HepG2 (cell line): ENCODE data around the gene PKNOX2. TPM values are rescaled to one million over a fixed set of nuclear protein-coding genes. Genes with fewer than 3 reads are reported as not detected.

ENCODE experiments used
- ATAC-seq: fragments of 200-7000 bp; cut with Tn5 transposase; 3 replicates; pipeline ENCODE4 v1.9.1; 2020; ENCODE audit warnings: mild to moderate bottlenecking, moderate library complexity
- BruUV-seq: library from RNA; stranded (reverse); fragments of 400-500 nt; replicated peaks from 2 replicates; lab custom pipeline; 2021; lab: Mats Ljungman, UMichigan
- CTCF ChIA-PET: fragments of 300-600 bp; formaldehyde crosslinking; extraction: SDS; loops from one replicate; lab custom pipeline; 2021; ENCODE audit warnings: low total read pairs, inconsistent platforms, low intra/inter-chr PET ratio; lab: Yijun Ruan, JAX
- POLR2A ChIA-PET: fragments of 350-600 bp; sonication (Branson Sonifier 250); formaldehyde crosslinking; loops from one replicate; lab custom pipeline; 2020; ENCODE audit warnings: antibody characterized with exemption, inconsistent platforms; lab: Yijun Ruan, JAX
- DNase-seq: peaks from one replicate; pipeline ENCODE4 v3.0.0-alpha.2; 2015; ENCODE audit warnings: low spot score
- FAIRE-seq: peaks from 3 replicates; lab custom pipeline; 2011; peaks lifted over from hg19 to GRCh38; lab: Jason Lieb, UNC
- H2AFZ ChIP-seq: one replicate; pipeline ENCODE4 v1.6.1; 2011; ENCODE audit warnings: low read length, inconsistent platforms
- H3K27ac ChIP-seq: fragments of 300-600 bp; 3 replicates; pipeline ENCODE4 v1.8.0; 2011; ENCODE audit warnings: mixed run types, mild to moderate bottlenecking, mixed read lengths, low read length, inconsistent platforms; ENCODE audit not compliant: insufficient read depth; ENCODE audit errors: extremely low read length
- H3K27me3 ChIP-seq, 2 experiments: fragments of 200-600 bp in 1 of 2; 2 replicates in 1 of 2; 3 replicates in 1 of 2; pipeline versions ENCODE4 v1.6.0 to v1.8.0; 2011; ENCODE audit warnings: low read length in 2 of 2, mild to moderate bottlenecking in 2 of 2, moderate library complexity in 2 of 2, inconsistent platforms in 1 of 2; ENCODE audit not compliant: insufficient read depth in 2 of 2, control insufficient read depth in 1 of 2
- H3K36me3 ChIP-seq, 2 experiments: fragments of 200-600 bp in 1 of 2; replicated peaks in 1 of 2; 2 replicates in 1 of 2; 3 replicates in 1 of 2; pipeline versions ENCODE4 v1.5.1 to v1.8.0; 2011; ENCODE audit warnings: low read length in 2 of 2, inconsistent platforms in 1 of 2; ENCODE audit not compliant: insufficient read depth in 2 of 2, control insufficient read depth in 1 of 2
- H3K4me1 ChIP-seq: 2 replicates; pipeline ENCODE4 v1.5.1; 2012; ENCODE audit warnings: low read length, inconsistent platforms; ENCODE audit not compliant: insufficient read depth
- H3K4me2 ChIP-seq: 2 replicates; pipeline ENCODE4 v1.6.0; 2011; ENCODE audit warnings: low read depth, low read length, inconsistent platforms
- H3K4me3 ChIP-seq, 3 experiments: fragments of 200-600 bp in 1 of 3; sonication (generic), shearing (Covaris generic) in 1 of 3; replicated peaks in 1 of 3; 2 replicates each; pipeline ENCODE4 v1.5.1; 2011 to 2016; ENCODE audit warnings: low read length in 3 of 3, inconsistent platforms in 2 of 3, low read depth in 2 of 3, mild to moderate bottlenecking in 2 of 3, control low read depth in 1 of 3, mixed read lengths in 1 of 3; ENCODE audit not compliant: insufficient read depth in 1 of 3
- H3K79me2 ChIP-seq: one replicate; pipeline ENCODE4 v1.6.1; 2011; ENCODE audit warnings: low read length, inconsistent platforms; ENCODE audit not compliant: insufficient read depth
- H3K9ac ChIP-seq: 2 replicates; pipeline ENCODE4 v1.6.0; 2011; ENCODE audit warnings: mild to moderate bottlenecking, low read depth, low read length, inconsistent platforms; ENCODE audit not compliant: insufficient read depth
- H3K9me3 ChIP-seq: 2 replicates; pipeline ENCODE4 v1.5.1; 2012; ENCODE audit warnings: mild to moderate bottlenecking, low read length
- H4K20me1 ChIP-seq: 2 replicates; pipeline ENCODE4 v1.6.0; 2011; ENCODE audit warnings: inconsistent platforms, mild to moderate bottlenecking, low read length, moderate library complexity; ENCODE audit not compliant: insufficient read depth
- ARNT ChIP-seq: fragments of 450-650 bp; IDR thresholded peaks from 2 replicates; pipeline ENCODE4 v1.6.1; 2017
- ARNTL ChIP-seq: sonication (generic); formaldehyde crosslinking; IDR thresholded peaks from 2 replicates; pipeline ENCODE4 v1.4.0; 2020; ENCODE audit warnings: mild to moderate bottlenecking, missing genetic modification reagents
- DNMT1 ChIP-seq: sonication (generic); formaldehyde crosslinking; IDR thresholded peaks from 2 replicates; pipeline ENCODE4 v1.5.1; 2020; ENCODE audit warnings: mild to moderate bottlenecking, missing genetic modification reagents
- HMG20A ChIP-seq: IDR thresholded peaks from 2 replicates; pipeline ENCODE4 v1.6.1; 2016; ENCODE audit warnings: borderline replicate concordance
- HMGXB4 ChIP-seq, 2 experiments: sonication (generic) in 1 of 2; formaldehyde crosslinking in 1 of 2; IDR thresholded peaks; 2 replicates each; pipeline versions ENCODE4 v1.4.0 to v1.6.1; 2018 to 2020; ENCODE audit warnings: missing genetic modification reagents in 2 of 2, borderline replicate concordance in 1 of 2, low read depth in 1 of 2, mild to moderate bottlenecking in 1 of 2, missing biosample characterization in 1 of 2
- KDM1A ChIP-seq: IDR thresholded peaks from 2 replicates; pipeline ENCODE4 v1.6.1; 2016; ENCODE audit warnings: missing compliant biosample characterization
- KLF6 ChIP-seq: IDR thresholded peaks from 2 replicates; pipeline ENCODE4 v1.8.0; 2016; ENCODE audit warnings: missing biosample characterization, missing genetic modification reagents
- PAX8 ChIP-seq: sonication (generic); formaldehyde crosslinking; IDR thresholded peaks from 2 replicates; pipeline ENCODE4 v1.8.0; 2022; ENCODE audit warnings: mild to moderate bottlenecking, missing genetic modification reagents, borderline replicate concordance
- TEAD3 ChIP-seq: optimal IDR thresholded peaks from 2 replicates; pipeline ENCODE3; 2016; ENCODE audit warnings: borderline replicate concordance
- WIZ ChIP-seq: sonication (generic); formaldehyde crosslinking; IDR thresholded peaks from 2 replicates; pipeline ENCODE4 v1.5.1; 2020; ENCODE audit warnings: mild to moderate bottlenecking, missing genetic modification reagents
- ZFP36L1 ChIP-seq: sonication (generic); formaldehyde crosslinking; IDR thresholded peaks from 2 replicates; pipeline ENCODE4 v1.8.0; 2022; ENCODE audit warnings: mild to moderate bottlenecking, missing genetic modification reagents, moderate library complexity
- ZNF18 ChIP-seq: sonication (generic); formaldehyde crosslinking; IDR thresholded peaks from 2 replicates; pipeline ENCODE4 v1.8.0; 2022; ENCODE audit warnings: mild to moderate bottlenecking, missing genetic modification reagents; ENCODE audit not compliant: insufficient replicate concordance
- ZNF331 ChIP-seq: sonication (generic); formaldehyde crosslinking; IDR thresholded peaks from 2 replicates; pipeline ENCODE4 v1.4.0; 2020; ENCODE audit warnings: missing genetic modification reagents
- ZNF563 ChIP-seq: sonication (generic); formaldehyde crosslinking; IDR thresholded peaks from 2 replicates; pipeline ENCODE4 v1.8.0; 2022; ENCODE audit warnings: mild to moderate bottlenecking, moderate library complexity, missing genetic modification reagents
- ZNF841 ChIP-seq: sonication (generic); formaldehyde crosslinking; IDR thresholded peaks from 2 replicates; pipeline ENCODE4 v1.8.1; 2023; ENCODE audit warnings: missing genetic modification reagents, borderline replicate concordance
- WGBS: methylation state at CpG from one replicate; pipeline ENCODE4 v1.1.6; 2017; ENCODE audit warnings: low lambda C conversion rate; 5-methylcytosine and 5-hydroxymethylcytosine counted together
- in situ Hi-C: cut with HindIII; loops from 2 replicates; pipeline ENCODE4 v1.10.0; 2017; ENCODE audit warnings: low pct_unique_long_range_greater_than_20kb; ENCODE audit not compliant: extremely low pct_ligation_motif_present
- intact Hi-C: fragments of 100-400 bp; cut with micrococcal nuclease; formaldehyde crosslinking; loops from one replicate; pipeline ENCODE4 v1.10.0; 2022; ENCODE audit not compliant: unreplicated experiment
- polyA plus RNA-seq, 8 experiments: library from polyadenylated mRNA; depleted of rRNA in 3 of 8; stranded (reverse) in 7 of 8; unstranded in 1 of 8; fragments of >200 nt; fragmentation: Illumina TruSeq in 4 of 8; extraction: Trizol in 4 of 8; gene quantifications; 2 replicates each; pipeline versions ENCODE4 v1.2.1 to v1.2.3, GENCODE V29; 2011 to 2016; ENCODE audit warnings: low read depth in 4 of 8, missing spikeins in 1 of 8, mixed read lengths in 1 of 8; ENCODE audit not compliant: insufficient read depth in 1 of 8
- total RNA-seq, 5 experiments: library from RNA; depleted of rRNA; stranded (reverse); fragments of >200 nt; fragmentation: Illumina TruSeq; extraction: Trizol; gene quantifications; 2 replicates each; pipeline ENCODE4 v1.2.3, GENCODE V29; 2016; ENCODE audit warnings: low read depth in 1 of 5
- TF ChIP-seq, protein P1 (sequence below): sonication (generic); formaldehyde crosslinking; IDR thresholded peaks from 2 replicates; pipeline ENCODE4 v1.8.0; 2023; ENCODE audit warnings: mild to moderate bottlenecking, missing genetic modification reagents
- TF ChIP-seq, protein P2 (sequence below): sonication (generic); formaldehyde crosslinking; IDR thresholded peaks from 2 replicates; pipeline ENCODE4 v1.4.0; 2020; ENCODE audit warnings: missing genetic modification reagents
- TF ChIP-seq, protein P3 (sequence below): sonication (generic); formaldehyde crosslinking; IDR thresholded peaks from 2 replicates; pipeline ENCODE4 v1.5.0; 2020; ENCODE audit warnings: missing genetic modification reagents
- TF ChIP-seq, protein P4 (sequence below): sonication (generic); formaldehyde crosslinking; IDR thresholded peaks from 2 replicates; pipeline ENCODE4 v1.4.0; 2020; ENCODE audit warnings: missing genetic modification reagents

PKNOX2 gene
- total and polyA plus RNA-seq, 2 of the 13 experiments (the other 11 are each of a cell fraction or from before 2014, with no cell fraction given) = not detected

DNA sequence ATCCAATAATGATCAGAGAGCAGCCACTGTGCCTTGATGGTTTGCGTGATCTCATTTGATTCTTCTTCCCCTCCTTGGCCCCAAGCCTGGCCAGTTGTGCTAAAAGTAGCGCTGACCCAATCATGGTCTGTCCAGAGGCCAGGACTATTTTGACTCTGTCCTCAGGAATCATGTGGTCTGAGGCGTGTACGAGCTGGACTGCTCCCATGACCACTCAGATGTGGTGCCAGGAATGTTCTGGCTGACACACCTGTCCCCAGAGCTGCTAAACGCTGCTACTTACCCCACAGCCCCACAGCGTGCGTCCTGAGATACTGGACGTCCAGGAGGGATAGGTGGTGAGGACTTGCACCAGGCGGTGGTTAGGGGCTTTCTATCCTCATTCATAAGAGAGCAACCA is 261.1 kb downstream of the PKNOX2 start:
- Histone ChIP-seq H3K4me3 (no peak overlapping the region), H3K9me3 (no peaks in the 10 kb centered on the region), H3K4me1 (no peaks in the 10 kb centered on the region), H3K9ac (no peak overlapping the region), H3K4me2 (no peak overlapping the region), H3K27ac (no peak overlapping the region), H3K36me3 (no peaks in the 10 kb centered on the region), H2AFZ (no peak overlapping the region), H4K20me1 (no peaks in the 10 kb centered on the region), H3K27me3 (peaks cover 2 to 36% of the 10 kb centered on the region in 2 experiments; a peak in 4 of 5 replicates), H3K79me2 (no peaks in the 10 kb centered on the region)
- FAIRE-seq (no peak), DNase-seq (no peak), ATAC-seq (no peak)
- CTCF ChIA-PET = no interaction called here
- POLR2A ChIA-PET = no interaction called here
- WGBS = 8% methylated on average over 6 of the region's 9 CpGs
- in situ Hi-C loops (loop anchor here (10.0 kb wide), 1 partner anchor 449 kb away; no protein-coding TSS in a partner anchor), intact Hi-C loops (no loop called here)
- no TSS peak for BruUV-seq
- TF ChIP-seq, protein P1, sequence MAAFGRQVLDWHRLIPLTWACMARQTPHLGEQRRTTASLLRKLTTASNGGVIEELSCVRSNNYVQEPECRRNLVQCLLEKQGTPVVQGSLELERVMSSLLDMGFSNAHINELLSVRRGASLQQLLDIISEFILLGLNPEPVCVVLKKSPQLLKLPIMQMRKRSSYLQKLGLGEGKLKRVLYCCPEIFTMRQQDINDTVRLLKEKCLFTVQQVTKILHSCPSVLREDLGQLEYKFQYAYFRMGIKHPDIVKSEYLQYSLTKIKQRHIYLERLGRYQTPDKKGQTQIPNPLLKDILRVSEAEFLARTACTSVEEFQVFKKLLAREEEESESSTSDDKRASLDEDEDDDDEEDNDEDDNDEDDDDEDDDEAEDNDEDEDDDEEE = no peak
- TF ChIP-seq ZFP36L1 (CRISPR knock-in tag) = no peak
- no peak for TF ChIP-seq ZNF18
- no peak for TF ChIP-seq KDM1A (CRISPR knock-in tag)
- TF ChIP-seq ARNT = no peak
- TF ChIP-seq ZNF563 (CRISPR knock-in tag) = no peak
- TF ChIP-seq ZNF331 = no peak
- no peak for TF ChIP-seq PAX8 (CRISPR knock-in tag)
- TF ChIP-seq HMG20A (CRISPR knock-in tag) = no peak
- no peak for TF ChIP-seq KLF6 (CRISPR knock-in tag)
- TF ChIP-seq ZNF841 (CRISPR knock-in tag) = no peak
- TF ChIP-seq DNMT1 (CRISPR knock-in tag) = no peak
- TF ChIP-seq HMGXB4 (CRISPR knock-in tag; IDR thresholded peaks at IDR 0.05; ENCODE audit: borderline replicate concordance in 1 of 2, low read depth in 1 of 2) = no peak
- no peak for TF ChIP-seq WIZ (CRISPR knock-in tag)
- TF ChIP-seq, protein P2, sequence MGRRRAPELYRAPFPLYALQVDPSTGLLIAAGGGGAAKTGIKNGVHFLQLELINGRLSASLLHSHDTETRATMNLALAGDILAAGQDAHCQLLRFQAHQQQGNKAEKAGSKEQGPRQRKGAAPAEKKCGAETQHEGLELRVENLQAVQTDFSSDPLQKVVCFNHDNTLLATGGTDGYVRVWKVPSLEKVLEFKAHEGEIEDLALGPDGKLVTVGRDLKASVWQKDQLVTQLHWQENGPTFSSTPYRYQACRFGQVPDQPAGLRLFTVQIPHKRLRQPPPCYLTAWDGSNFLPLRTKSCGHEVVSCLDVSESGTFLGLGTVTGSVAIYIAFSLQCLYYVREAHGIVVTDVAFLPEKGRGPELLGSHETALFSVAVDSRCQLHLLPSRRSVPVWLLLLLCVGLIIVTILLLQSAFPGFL = no peak
- TF ChIP-seq, protein P3, sequence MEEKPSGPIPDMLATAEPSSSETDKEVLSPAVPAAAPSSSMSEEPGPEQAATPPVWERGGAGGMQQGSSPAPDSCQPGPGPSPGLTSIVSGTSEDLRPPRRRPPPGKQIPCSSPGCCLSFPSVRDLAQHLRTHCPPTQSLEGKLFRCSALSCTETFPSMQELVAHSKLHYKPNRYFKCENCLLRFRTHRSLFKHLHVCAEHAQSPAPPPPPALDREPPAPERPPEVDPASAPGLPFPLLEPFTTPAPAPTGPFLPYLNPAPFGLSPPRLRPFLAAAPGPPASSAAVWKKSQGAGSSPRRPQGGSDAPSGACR = no peak
- TF ChIP-seq, protein P4, sequence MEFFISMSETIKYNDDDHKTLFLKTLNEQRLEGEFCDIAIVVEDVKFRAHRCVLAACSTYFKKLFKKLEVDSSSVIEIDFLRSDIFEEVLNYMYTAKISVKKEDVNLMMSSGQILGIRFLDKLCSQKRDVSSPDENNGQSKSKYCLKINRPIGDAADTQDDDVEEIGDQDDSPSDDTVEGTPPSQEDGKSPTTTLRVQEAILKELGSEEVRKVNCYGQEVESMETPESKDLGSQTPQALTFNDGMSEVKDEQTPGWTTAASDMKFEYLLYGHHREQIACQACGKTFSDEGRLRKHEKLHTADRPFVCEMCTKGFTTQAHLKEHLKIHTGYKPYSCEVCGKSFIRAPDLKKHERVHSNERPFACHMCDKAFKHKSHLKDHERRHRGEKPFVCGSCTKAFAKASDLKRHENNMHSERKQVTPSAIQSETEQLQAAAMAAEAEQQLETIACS (CRISPR knock-in tag) = no peak
- no peak for TF ChIP-seq ARNTL
- TF ChIP-seq TEAD3 (CRISPR knock-in tag) = no peak
